Measurements from ENCODE around the gene SDF4. TPM values are rescaled to one million over a fixed set of nuclear protein-coding genes. Genes with fewer than 3 reads are reported as not detected.
A peak's percentile ranks its signal among the peaks of the same experiment; 100 is the strongest.

The SDF4 gene
- 100 to 1,000 TPM; 157 to 230 TPM for total RNA-seq

- Histone ChIP-seq H3K27ac (peak within 1 kb of the TSS; percentile 88 to 91), H3K27me3 (replicated peaks; ENCODE audit: insufficient read depth) (no peaks in the 10 kb centered on the region), H3K4me1 (ENCODE audit: control insufficient read depth in 1 of 2, low read depth in 2 of 2) (peaks cover 20 to 33% of the 10 kb centered on the region in 2 donors), H3K4me3 (peak within 1 kb of the TSS; percentile 99), H3K36me3 (peaks cover 23% of the 10 kb centered on the region), H3K9me3 (no peaks in the 10 kb centered on the region)
- DNase-seq (ENCODE audit: low spot score) (peak; percentile 84), ATAC-seq (ENCODE audit: insufficient number of reproducible peaks, low FRiP score, low read depth) (peak; percentile 85)
- peak; percentile 9 for TF ChIP-seq CTCF (IDR thresholded peaks at IDR 0.05)
These were observed at the start of gene SDF4 for GRCh38 chr1:1231400-1232207. TSS of gene SDF4 (minus strand) at chr1:1232001. CDS start at chr1:1228772, 3,229 bp downstream.

- ATAC-seq (ENCODE audit: insufficient number of reproducible peaks, low FRiP score, low read depth) (no peak), DNase-seq (ENCODE audit: low spot score) (no peak)
- no peaks in the 10 kb centered on the region for H3K27me3 ChIP-seq (replicated peaks; ENCODE audit: insufficient read depth)
- TF ChIP-seq CTCF (IDR thresholded peaks at IDR 0.05): no peak
- no peak overlapping the region for H3K4me3 ChIP-seq
- no peaks in the 10 kb centered on the region for H3K9me3 ChIP-seq
- H3K27ac ChIP-seq: no peak overlapping the region
- no peaks in the 10 kb centered on the region for H3K4me1 ChIP-seq (ENCODE audit: control insufficient read depth in 1 of 2, low read depth in 2 of 2)
- no peaks in the 10 kb centered on the region for H3K36me3 ChIP-seq
These were observed 49.1 kb upstream of the SDF4 start for GRCh38 chr1:1280782-1281481.

- DNase-seq (ENCODE audit: low spot score): no peak
- no peak for TF ChIP-seq CTCF (IDR thresholded peaks at IDR 0.05)
These were observed 47.2 kb upstream of the SDF4 start for GRCh38 chr1:1279028-1279427.

GRCh38 chr1:1278620-1279019, 46.8 kb upstream of the SDF4 start:
- H3K4me3 ChIP-seq: no peak overlapping the region

More at GRCh38 chr1:1279028-1279427, 47.2 kb upstream of the SDF4 start:
- ATAC-seq (ENCODE audit: insufficient number of reproducible peaks, low FRiP score, low read depth): no peak
- Histone ChIP-seq H3K36me3 (no peaks in the 10 kb centered on the region), H3K4me3 (no peak overlapping the region), H3K9me3 (no peaks in the 10 kb centered on the region), H3K27ac (no peak overlapping the region), H3K4me1 (ENCODE audit: control insufficient read depth in 1 of 2, low read depth in 2 of 2) (peaks cover 3 to 7% of the 10 kb centered on the region in 2 donors), H3K27me3 (replicated peaks; ENCODE audit: insufficient read depth) (no peaks in the 10 kb centered on the region)

More at GRCh38 chr1:1278620-1279019, 46.8 kb upstream of the SDF4 start:
- Histone ChIP-seq H3K27me3 (replicated peaks; ENCODE audit: insufficient read depth) (no peaks in the 10 kb centered on the region), H3K36me3 (no peaks in the 10 kb centered on the region), H3K9me3 (no peaks in the 10 kb centered on the region), H3K4me1 (ENCODE audit: control insufficient read depth in 1 of 2, low read depth in 2 of 2) (peaks cover 3 to 7% of the 10 kb centered on the region in 2 donors), H3K27ac (no peak overlapping the region)
- ATAC-seq (ENCODE audit: insufficient number of reproducible peaks, low FRiP score, low read depth): no peak
- TF ChIP-seq CTCF (IDR thresholded peaks at IDR 0.05): no peak
- DNase-seq (ENCODE audit: low spot score): no peak
